Vagina (tissue), 2 donors: Measurements from ENCODE around the gene CRACR2B.

Source experiments
- POLR2A ChIP-seq, 2 donors: fragments of 450-650 bp; IDR thresholded peaks; one replicate each; pipeline ENCODE4 v1.6.1; 2017; ENCODE audit warnings: antibody characterized with exemption in 2 of 2, mild to moderate bottlenecking in 2 of 2, moderate library complexity in 2 of 2
- TF ChIP-seq, protein P1 (sequence below), 3 experiments: fragments of 450-650 bp in 2 of 3; fragments of 200-600 bp in 1 of 3; sonication (generic) in 1 of 3; IDR thresholded peaks; one replicate each; pipeline ENCODE4 v1.5.1; 2017 to 2019; ENCODE audit warnings: antibody characterized with exemption in 3 of 3, mild to moderate bottlenecking in 2 of 3, moderate library complexity in 2 of 3

DNA sequence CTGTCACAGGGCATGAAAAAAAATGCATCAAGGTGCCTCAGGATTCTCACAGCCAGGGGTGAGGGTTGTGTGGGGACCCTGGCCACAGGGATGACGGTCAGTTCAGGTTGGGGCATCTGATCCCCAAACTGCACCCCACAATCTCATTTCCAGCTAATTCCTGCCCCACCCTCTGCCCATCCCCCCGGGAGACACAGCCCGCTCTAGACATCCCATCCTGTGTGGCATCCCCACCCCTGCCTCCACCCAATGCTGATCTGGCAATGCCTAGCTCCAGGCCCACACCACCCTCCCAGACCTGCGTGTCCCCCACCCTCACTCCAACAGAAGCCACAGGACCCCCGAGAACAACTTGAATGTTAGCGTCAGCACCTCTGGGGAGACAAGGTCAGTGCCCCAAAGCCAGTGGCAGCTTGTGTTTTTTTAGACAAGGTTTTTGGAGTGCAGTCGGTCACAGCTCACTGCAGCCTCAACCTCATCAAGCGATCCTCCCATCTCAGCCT is 40.2 kb downstream of the CRACR2B start:
- TF ChIP-seq POLR2A (IDR thresholded peaks at IDR 0.05) = no peak
- TF ChIP-seq, protein P1, sequence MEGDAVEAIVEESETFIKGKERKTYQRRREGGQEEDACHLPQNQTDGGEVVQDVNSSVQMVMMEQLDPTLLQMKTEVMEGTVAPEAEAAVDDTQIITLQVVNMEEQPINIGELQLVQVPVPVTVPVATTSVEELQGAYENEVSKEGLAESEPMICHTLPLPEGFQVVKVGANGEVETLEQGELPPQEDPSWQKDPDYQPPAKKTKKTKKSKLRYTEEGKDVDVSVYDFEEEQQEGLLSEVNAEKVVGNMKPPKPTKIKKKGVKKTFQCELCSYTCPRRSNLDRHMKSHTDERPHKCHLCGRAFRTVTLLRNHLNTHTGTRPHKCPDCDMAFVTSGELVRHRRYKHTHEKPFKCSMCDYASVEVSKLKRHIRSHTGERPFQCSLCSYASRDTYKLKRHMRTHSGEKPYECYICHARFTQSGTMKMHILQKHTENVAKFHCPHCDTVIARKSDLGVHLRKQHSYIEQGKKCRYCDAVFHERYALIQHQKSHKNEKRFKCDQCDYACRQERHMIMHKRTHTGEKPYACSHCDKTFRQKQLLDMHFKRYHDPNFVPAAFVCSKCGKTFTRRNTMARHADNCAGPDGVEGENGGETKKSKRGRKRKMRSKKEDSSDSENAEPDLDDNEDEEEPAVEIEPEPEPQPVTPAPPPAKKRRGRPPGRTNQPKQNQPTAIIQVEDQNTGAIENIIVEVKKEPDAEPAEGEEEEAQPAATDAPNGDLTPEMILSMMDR (IDR thresholded peaks at IDR 0.05) = no peak
